ENCODE results near the gene LRRC51.

DNA sequence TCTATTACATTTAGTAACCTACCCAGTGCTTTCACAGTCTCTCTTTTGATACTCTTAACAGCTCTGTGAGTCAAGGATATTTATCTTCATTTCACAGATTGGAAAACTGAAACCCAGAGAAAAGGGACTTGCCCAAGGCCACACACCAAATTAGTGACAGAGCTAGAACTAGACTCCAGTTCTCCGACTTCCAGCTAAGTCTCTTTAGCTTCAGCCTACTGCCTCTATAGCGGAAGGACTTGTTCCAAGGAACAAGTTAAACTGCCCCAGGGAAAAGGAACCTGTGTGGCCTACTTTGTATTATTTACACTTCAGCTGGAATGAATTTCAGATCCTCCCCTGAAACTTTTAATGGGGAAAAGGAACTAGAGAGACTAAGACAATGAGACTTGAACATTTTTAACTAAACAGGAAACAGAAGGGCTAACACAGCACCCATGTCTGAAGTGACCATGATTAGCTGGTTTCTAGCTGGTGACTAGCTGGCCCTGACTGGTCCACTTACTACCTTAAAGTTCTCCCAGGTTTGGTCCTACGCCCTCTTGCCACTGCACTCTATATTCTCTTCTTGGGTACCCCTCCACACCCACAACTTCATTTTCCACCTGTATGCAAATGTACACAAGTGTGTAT is 1.3 kb downstream of the LRRC51 start:
- TF ChIP-seq, protein P1, sequence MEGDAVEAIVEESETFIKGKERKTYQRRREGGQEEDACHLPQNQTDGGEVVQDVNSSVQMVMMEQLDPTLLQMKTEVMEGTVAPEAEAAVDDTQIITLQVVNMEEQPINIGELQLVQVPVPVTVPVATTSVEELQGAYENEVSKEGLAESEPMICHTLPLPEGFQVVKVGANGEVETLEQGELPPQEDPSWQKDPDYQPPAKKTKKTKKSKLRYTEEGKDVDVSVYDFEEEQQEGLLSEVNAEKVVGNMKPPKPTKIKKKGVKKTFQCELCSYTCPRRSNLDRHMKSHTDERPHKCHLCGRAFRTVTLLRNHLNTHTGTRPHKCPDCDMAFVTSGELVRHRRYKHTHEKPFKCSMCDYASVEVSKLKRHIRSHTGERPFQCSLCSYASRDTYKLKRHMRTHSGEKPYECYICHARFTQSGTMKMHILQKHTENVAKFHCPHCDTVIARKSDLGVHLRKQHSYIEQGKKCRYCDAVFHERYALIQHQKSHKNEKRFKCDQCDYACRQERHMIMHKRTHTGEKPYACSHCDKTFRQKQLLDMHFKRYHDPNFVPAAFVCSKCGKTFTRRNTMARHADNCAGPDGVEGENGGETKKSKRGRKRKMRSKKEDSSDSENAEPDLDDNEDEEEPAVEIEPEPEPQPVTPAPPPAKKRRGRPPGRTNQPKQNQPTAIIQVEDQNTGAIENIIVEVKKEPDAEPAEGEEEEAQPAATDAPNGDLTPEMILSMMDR (IDR thresholded peaks at IDR 0.05; ENCODE audit: low read depth, low read length), result no peak
- no peak for TF ChIP-seq EZH2phosphoT487 (IDR thresholded peaks at IDR 0.05; ENCODE audit: low read depth)
